A549 (cell line): ENCODE results near the gene TNFAIP8L1.

Source experiments
- CTCF ChIP-seq: fragments of >200 bp; sonication (Bioruptor Twin); formaldehyde crosslinking; IDR thresholded peaks from 3 replicates; pipeline ENCODE4 v1.5.1; 2016
- ESRRA ChIP-seq: fragments of 150-350 bp; IDR thresholded peaks from 2 replicates; pipeline ENCODE4 v1.6.1; 2014; ENCODE audit warnings: mild to moderate bottlenecking, low read length, borderline replicate concordance
- MAX ChIP-seq: IDR thresholded peaks from 2 replicates; pipeline ENCODE4 v1.6.1; 2012
- POLR2AphosphoS2 ChIP-seq: conservative IDR thresholded peaks from 2 replicates; pipeline ENCODE4 v1.6.1; 2012; ENCODE audit warnings: low read length, improper control_type of control experiment, inconsistent platforms
- SMC3 ChIP-seq: fragments of >200 bp; sonication (Bioruptor Twin); formaldehyde crosslinking; IDR thresholded peaks from 3 replicates; pipeline ENCODE4 v1.6.1; 2018; ENCODE audit warnings: inconsistent platforms

- TF ChIP-seq CTCF = no peak
- no peak for TF ChIP-seq ESRRA
- TF ChIP-seq MAX = no peak
- no peak for TF ChIP-seq SMC3
- no peak for TF ChIP-seq POLR2AphosphoS2
Measured at GRCh38 chr19:4700693-4700970, 61.3 kb downstream of the TNFAIP8L1 start.
